HEK293T (cell line): ENCODE measurements around the gene GATA6.
"Not testable (repeated sequence)": the region's sequence is repeated elsewhere in the genome, so short reads cannot be mapped to it uniquely, and the experiment has no call there.

Source experiments
- CTCF ChIA-PET: fragments of 350-600 bp; formaldehyde crosslinking; extraction: SDS; loops from one replicate; lab custom pipeline; 2021; ENCODE audit warnings: antibody characterized with exemption, inconsistent platforms; lab: Yijun Ruan, JAX
- POLR2A ChIA-PET: fragments of 350-600 bp; formaldehyde crosslinking; extraction: SDS; loops from one replicate; lab custom pipeline; 2020; ENCODE audit warnings: antibody characterized with exemption, inconsistent platforms; lab: Yijun Ruan, JAX
- DNase-seq: peaks from one replicate; pipeline ENCODE4 v3.0.0; 2012; ENCODE audit warnings: mixed read lengths; ENCODE audit errors: extremely low spot score
- ARNT ChIP-seq: fragments of 450-650 bp; IDR thresholded peaks from 2 replicates; pipeline ENCODE4 v1.6.1; 2017; ENCODE audit warnings: mild to moderate bottlenecking
- BHLHE40 ChIP-seq: fragments of 450-650 bp; IDR thresholded peaks from 2 replicates; pipeline ENCODE4 v1.6.1; 2016; ENCODE audit warnings: mild to moderate bottlenecking, moderate library complexity, borderline replicate concordance
- CTBP1 ChIP-seq: fragments of 450-650 bp; IDR thresholded peaks from 2 replicates; pipeline ENCODE4 v1.6.1; 2016; ENCODE audit warnings: borderline replicate concordance
- ELF4 ChIP-seq: fragments of 450-650 bp; IDR thresholded peaks from 2 replicates; pipeline ENCODE4 v1.6.1; 2017; ENCODE audit warnings: antibody characterized with exemption
- FOXA1 ChIP-seq: fragments of 450-650 bp; IDR thresholded peaks from 2 replicates; pipeline ENCODE4 v1.6.1; 2016; ENCODE audit warnings: mild to moderate bottlenecking
- FOXK2 ChIP-seq: fragments of 450-650 bp; IDR thresholded peaks from 2 replicates; pipeline ENCODE4 v1.6.1; 2016; ENCODE audit warnings: mild to moderate bottlenecking
- FOXM1 ChIP-seq: fragments of 450-650 bp; IDR thresholded peaks from 2 replicates; pipeline ENCODE4 v1.6.1; 2017; ENCODE audit warnings: mild to moderate bottlenecking, borderline replicate concordance
- HDGF ChIP-seq: fragments of 450-650 bp; IDR thresholded peaks from 2 replicates; pipeline ENCODE4 v1.6.1; 2017; ENCODE audit warnings: antibody characterized with exemption, borderline replicate concordance
- L3MBTL2 ChIP-seq: fragments of 450-650 bp; conservative IDR thresholded peaks from 2 replicates; pipeline ENCODE4 v1.6.1; 2016; ENCODE audit warnings: mild to moderate bottlenecking
- LEF1 ChIP-seq: fragments of 450-650 bp; IDR thresholded peaks from 2 replicates; pipeline ENCODE4 v1.6.1; 2017; ENCODE audit warnings: mild to moderate bottlenecking, borderline replicate concordance
- NFRKB ChIP-seq: fragments of 450-650 bp; IDR thresholded peaks from 2 replicates; pipeline ENCODE4 v1.6.1; 2016; ENCODE audit warnings: mild to moderate bottlenecking, moderate library complexity
- PKNOX1 ChIP-seq: fragments of 450-650 bp; IDR thresholded peaks from 2 replicates; pipeline ENCODE4 v1.6.1; 2016
- SP1 ChIP-seq: fragments of 450-650 bp; IDR thresholded peaks from 2 replicates; pipeline ENCODE4 v1.6.1; 2017
- SUZ12 ChIP-seq: fragments of 450-650 bp; IDR thresholded peaks from 2 replicates; pipeline ENCODE4 v1.6.1; 2016; ENCODE audit warnings: mild to moderate bottlenecking
- TARDBP ChIP-seq: fragments of 450-650 bp; IDR thresholded peaks from 2 replicates; pipeline ENCODE4 v1.6.1; 2016
- ZNF384 ChIP-seq: fragments of 450-650 bp; IDR thresholded peaks from 2 replicates; pipeline ENCODE4 v1.6.1; 2016

Gene GATA6

GRCh38 chr18:22191923-22192322 is 22.5 kb downstream of the GATA6 start:
- CTCF ChIA-PET: interaction anchor here (0.7 kb wide), 1 partner anchor 14 kb away, joined by 3 read pairs; no protein-coding TSS in a partner anchor
- TF ChIP-seq FOXK2 (no peak), NFRKB (no peak), ARNT (no peak), SUZ12 (no peak), LEF1 (no peak), PKNOX1 (no peak), FOXA1 (no peak), ZNF384 (no peak), BHLHE40 (no peak), HDGF (no peak), CTBP1 (no peak), ELF4 (no peak), L3MBTL2 (no peak), SP1 (no peak), FOXM1 (no peak), TARDBP (no peak)
- POLR2A ChIA-PET: interaction anchor here (0.8 kb wide), 2 partner anchors 14 to 21 kb away, joined by 3 read pairs; no protein-coding TSS in a partner anchor

GRCh38 chr18:22193466-22193865 is 24.1 kb downstream of the GATA6 start:
- no peak for TF ChIP-seq FOXK2
- TF ChIP-seq FOXM1: no peak
- TF ChIP-seq SP1: no peak
- no peak for TF ChIP-seq HDGF
- TF ChIP-seq ARNT: no peak
- TF ChIP-seq TARDBP: no peak
- TF ChIP-seq CTBP1: no peak
- TF ChIP-seq LEF1: no peak
- no peak for TF ChIP-seq BHLHE40
- TF ChIP-seq NFRKB: no peak
- POLR2A ChIA-PET: no interaction called here
- DNase-seq: no peak
- CTCF ChIA-PET: interaction anchor here (0.7 kb wide), 1 partner anchor 481 kb away, joined by 3 read pairs; no protein-coding TSS in a partner anchor

More at GRCh38 chr18:22191923-22192322, 22.5 kb downstream of the GATA6 start:
- DNase-seq: no peak

- TF ChIP-seq HDGF (no peak), FOXK2 (no peak), TARDBP (no peak), ELF4 (no peak), SUZ12 (no peak), NFRKB (no peak), SP1 (no peak), FOXA1 (no peak)
- CTCF ChIA-PET: no interaction called here
- DNase-seq: no peak
- POLR2A ChIA-PET: no interaction called here
Observed at GRCh38 chr18:22194151-22194598, 24.8 kb downstream of the GATA6 start.

- CTCF ChIA-PET: no interaction called here
- DNase-seq: no peak
- POLR2A ChIA-PET: no interaction called here
- TF ChIP-seq L3MBTL2 (no peak), SP1 (no peak), NFRKB (no peak), FOXK2 (no peak), PKNOX1 (no peak), TARDBP (no peak), FOXM1 (no peak)
Observed at GRCh38 chr18:22195052-22195451, 25.7 kb downstream of the GATA6 start.

GRCh38 chr18:22196943-22197342 is 27.6 kb downstream of the GATA6 start:
- DNase-seq: not testable (repeated sequence)
- ChIA-PET POLR2A (interaction anchor here (0.9 kb wide), 1 partner anchor 8 kb away, joined by 3 read pairs; no protein-coding TSS in a partner anchor), CTCF (interaction anchor here (0.7 kb wide), 1 partner anchor 23 kb away, joined by 3 read pairs; no protein-coding TSS in a partner anchor)

- no peak for DNase-seq
- ChIA-PET CTCF (interaction anchor here (0.6 to 1.0 kb wide), 3 partner anchors 15 to 200 kb away, joined by 3 read pairs; no protein-coding TSS in a partner anchor), POLR2A (no interaction called here)
- TF ChIP-seq FOXM1 (no peak), ELF4 (no peak), LEF1 (no peak), FOXA1 (no peak), SP1 (no peak), ARNT (no peak), L3MBTL2 (no peak), ZNF384 (no peak), NFRKB (no peak), PKNOX1 (no peak), HDGF (no peak), CTBP1 (no peak), BHLHE40 (no peak), TARDBP (no peak), SUZ12 (no peak), FOXK2 (no peak)
Observed at GRCh38 chr18:22197668-22198067, 28.3 kb downstream of the GATA6 start.
